ENCODE data around the gene FSIP2.
"Not testable (repeated sequence)": the region's sequence is repeated elsewhere in the genome, so short reads cannot be mapped to it uniquely, and the experiment has no call there.

The FSIP2 gene

GRCh38 chr2:185862657-185863398 lies 124.2 kb downstream of the FSIP2 start:
- no peak for TF ChIP-seq POLR2A (IDR thresholded peaks at IDR 0.05; ENCODE audit: low read depth, low read length)
- TF ChIP-seq POLR2AphosphoS5 (IDR thresholded peaks at IDR 0.05; ENCODE audit: low read depth, low read length): no peak
- TF ChIP-seq TAF1 (IDR thresholded peaks at IDR 0.05; ENCODE audit: borderline replicate concordance, low read depth, low read length): no peak
- FAIRE-seq (no peak), DNase-seq (ENCODE audit: insufficient read length) (no peak)

DNA sequence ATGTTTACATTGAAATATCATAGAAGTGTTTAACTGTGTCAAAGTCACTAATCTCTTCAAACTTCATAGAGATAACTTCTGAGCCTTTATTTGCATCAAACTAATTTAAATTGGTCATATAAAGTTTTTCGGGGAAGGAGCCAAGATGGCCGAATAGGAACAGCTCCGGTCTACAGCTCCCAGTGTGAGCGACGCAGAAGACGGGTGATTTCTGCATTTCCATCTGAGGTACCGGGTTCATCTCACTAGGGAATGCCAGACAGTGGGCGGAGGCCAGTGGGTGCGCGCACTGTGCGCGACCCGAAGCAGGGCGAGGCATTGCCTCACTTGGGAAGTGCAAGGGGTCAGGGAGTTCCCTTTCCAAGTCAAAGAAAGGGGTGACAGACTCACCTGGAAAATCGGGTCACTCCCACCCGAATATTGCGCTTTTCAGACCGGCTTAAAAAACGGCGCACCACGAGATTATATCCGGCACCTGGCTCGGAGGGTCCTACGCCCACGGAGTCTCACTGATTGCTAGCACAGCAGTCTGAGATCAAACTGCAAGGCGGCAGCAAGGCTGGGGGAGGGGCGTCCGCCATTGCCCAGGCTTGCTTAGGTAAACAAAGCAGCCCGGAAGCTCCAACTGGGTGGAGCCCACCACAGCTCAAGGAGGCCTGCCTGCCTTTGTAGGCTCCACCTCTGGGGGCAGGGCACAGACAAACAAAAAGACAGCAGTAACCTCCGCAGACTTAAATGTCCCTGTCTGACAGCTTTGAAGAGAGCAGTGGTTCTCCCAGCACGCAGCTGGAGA lies 126.1 kb downstream of the FSIP2 start:
- not testable (repeated sequence) for DNase-seq (ENCODE audit: insufficient read length); FAIRE-seq

- DNase-seq (ENCODE audit: insufficient read length): no peak
- FAIRE-seq: no peak
- no peak for TF ChIP-seq TAF1 (IDR thresholded peaks at IDR 0.05; ENCODE audit: borderline replicate concordance, low read depth, low read length)
- TF ChIP-seq POLR2A (IDR thresholded peaks at IDR 0.05; ENCODE audit: low read depth, low read length): no peak
- no peak for TF ChIP-seq POLR2AphosphoS5 (IDR thresholded peaks at IDR 0.05; ENCODE audit: low read depth, low read length)
Observed at GRCh38 chr2:185875136-185875931, 136.7 kb downstream of the FSIP2 start.

GRCh38 chr2:185876234-185876633 lies 137.6 kb downstream of the FSIP2 start:
- TF ChIP-seq POLR2A (IDR thresholded peaks at IDR 0.05; ENCODE audit: low read depth, low read length) (no peak), POLR2AphosphoS5 (IDR thresholded peaks at IDR 0.05; ENCODE audit: low read depth, low read length) (no peak), TAF1 (IDR thresholded peaks at IDR 0.05; ENCODE audit: borderline replicate concordance, low read depth, low read length) (no peak)
- no peak for FAIRE-seq
- DNase-seq (ENCODE audit: insufficient read length): no peak

DNA sequence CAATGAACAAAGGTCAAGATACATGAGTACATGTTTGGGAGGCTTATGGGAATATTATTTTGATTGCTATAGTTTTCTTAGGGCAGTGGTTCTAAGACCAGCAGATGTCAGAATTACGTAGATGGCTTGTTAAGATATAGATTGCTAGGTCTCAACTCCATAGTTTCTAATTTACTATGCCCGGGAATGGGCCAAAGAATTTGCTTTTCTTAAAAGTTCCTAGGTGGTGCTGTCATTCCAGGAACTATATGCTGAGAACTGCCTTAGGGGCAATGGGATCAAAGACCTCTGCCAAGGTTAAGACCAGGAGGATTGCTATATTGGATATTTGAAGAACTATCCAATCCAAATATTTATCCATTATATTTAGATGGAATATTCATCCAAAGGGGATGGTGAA lies 141.8 kb downstream of the FSIP2 start:
- DNase-seq (ENCODE audit: insufficient read length): no peak
- no peak for FAIRE-seq
- no peak for TF ChIP-seq TAF1 (IDR thresholded peaks at IDR 0.05; ENCODE audit: borderline replicate concordance, low read depth, low read length)
- no peak for TF ChIP-seq POLR2AphosphoS5 (IDR thresholded peaks at IDR 0.05; ENCODE audit: low read depth, low read length)
- TF ChIP-seq POLR2A (IDR thresholded peaks at IDR 0.05; ENCODE audit: low read depth, low read length): no peak
